ENCODE data around the gene KCNAB2.

DNA sequence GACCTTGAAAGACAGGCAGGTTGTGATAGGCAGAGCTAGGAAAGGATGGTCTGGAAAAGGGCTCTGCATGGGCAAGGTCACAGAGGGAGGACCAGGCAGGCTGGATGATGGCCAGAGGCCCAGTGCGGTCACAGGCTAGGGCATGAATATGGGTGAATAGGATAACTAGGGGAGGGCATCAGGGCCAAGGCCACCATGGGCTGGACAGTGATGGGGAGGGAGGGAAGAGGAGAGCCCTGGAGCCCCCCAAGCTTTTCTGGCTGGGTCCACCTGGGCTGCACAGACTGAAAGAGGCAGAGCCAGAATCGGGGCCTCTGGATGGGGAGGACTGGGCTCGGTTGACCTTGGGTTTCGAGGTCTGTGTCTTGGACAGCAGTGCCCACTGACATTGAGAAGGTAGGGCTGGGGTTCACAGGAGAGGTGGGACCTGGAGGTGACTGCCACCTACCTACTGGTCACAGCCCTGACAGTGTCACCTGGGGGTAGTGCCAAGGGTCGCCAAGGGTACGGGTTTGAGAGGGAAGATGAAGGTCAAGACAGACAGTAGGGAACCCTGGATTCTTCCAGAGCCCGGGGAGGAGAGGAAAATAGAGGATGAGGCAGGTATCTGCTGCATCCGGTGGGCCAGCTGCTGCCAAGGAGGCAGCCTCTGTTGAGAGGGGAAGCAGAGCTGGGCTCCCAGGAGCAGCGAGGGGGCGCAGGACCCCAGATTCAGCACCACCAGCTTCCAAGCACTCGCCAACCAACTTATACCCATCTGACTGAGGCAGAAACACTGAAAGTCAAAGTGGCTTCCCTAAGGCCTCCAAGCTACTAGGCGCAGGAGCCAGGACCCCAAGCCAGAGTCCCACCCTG lies 47.4 kb upstream of the KCNAB2 start:
- TF ChIP-seq, protein P1, sequence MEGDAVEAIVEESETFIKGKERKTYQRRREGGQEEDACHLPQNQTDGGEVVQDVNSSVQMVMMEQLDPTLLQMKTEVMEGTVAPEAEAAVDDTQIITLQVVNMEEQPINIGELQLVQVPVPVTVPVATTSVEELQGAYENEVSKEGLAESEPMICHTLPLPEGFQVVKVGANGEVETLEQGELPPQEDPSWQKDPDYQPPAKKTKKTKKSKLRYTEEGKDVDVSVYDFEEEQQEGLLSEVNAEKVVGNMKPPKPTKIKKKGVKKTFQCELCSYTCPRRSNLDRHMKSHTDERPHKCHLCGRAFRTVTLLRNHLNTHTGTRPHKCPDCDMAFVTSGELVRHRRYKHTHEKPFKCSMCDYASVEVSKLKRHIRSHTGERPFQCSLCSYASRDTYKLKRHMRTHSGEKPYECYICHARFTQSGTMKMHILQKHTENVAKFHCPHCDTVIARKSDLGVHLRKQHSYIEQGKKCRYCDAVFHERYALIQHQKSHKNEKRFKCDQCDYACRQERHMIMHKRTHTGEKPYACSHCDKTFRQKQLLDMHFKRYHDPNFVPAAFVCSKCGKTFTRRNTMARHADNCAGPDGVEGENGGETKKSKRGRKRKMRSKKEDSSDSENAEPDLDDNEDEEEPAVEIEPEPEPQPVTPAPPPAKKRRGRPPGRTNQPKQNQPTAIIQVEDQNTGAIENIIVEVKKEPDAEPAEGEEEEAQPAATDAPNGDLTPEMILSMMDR (conservative IDR thresholded peaks at IDR 0.05; ENCODE audit: low read length): no peak
- TF ChIP-seq EZH2phosphoT487 (IDR thresholded peaks at IDR 0.05; ENCODE audit: borderline replicate concordance): no peak
